Measurements from ENCODE around the gene SHC2.

SHC2 gene

GRCh38 chr19:460877-461720, at the start of gene SHC2:
Gene SHC2 (minus strand): TSS chr19:461033. CDS start chr19:460996, 37 bp downstream.
- TF ChIP-seq CTCF (IDR thresholded peaks at IDR 0.05; ENCODE audit: extremely low read depth, insufficient read depth, missing control alignments), result no peak
- DNase-seq (ENCODE audit: low spot score), result no peak
- in situ Hi-C loops (cut with MboI; ENCODE audit: low pct_unique_long_range_greater_than_20kb, low sequenced_read_pairs, unreplicated experiment), result no loop called here

GRCh38 chr19:508204-509150, 47.6 kb upstream of the SHC2 start:
- in situ Hi-C loops (cut with MboI; ENCODE audit: low pct_unique_long_range_greater_than_20kb, low sequenced_read_pairs, unreplicated experiment), result no loop called here
- TF ChIP-seq CTCF (IDR thresholded peaks at IDR 0.05; ENCODE audit: extremely low read depth, insufficient read depth, missing control alignments), result no peak
- DNase-seq (ENCODE audit: low spot score), result no peak

GRCh38 chr19:507286-508203, 46.7 kb upstream of the SHC2 start, which contains the start of gene TPGS1:
Gene TPGS1 (plus strand): TSS chr19:507497. CDS start chr19:507507, 10 bp downstream.
- in situ Hi-C loops (cut with MboI; ENCODE audit: low pct_unique_long_range_greater_than_20kb, low sequenced_read_pairs, unreplicated experiment), result no loop called here
- no peak for TF ChIP-seq CTCF (IDR thresholded peaks at IDR 0.05; ENCODE audit: extremely low read depth, insufficient read depth, missing control alignments)
- peak; percentile 89 for DNase-seq (ENCODE audit: low spot score)

- peak; percentile 93 for TF ChIP-seq CTCF (IDR thresholded peaks at IDR 0.05; ENCODE audit: extremely low read depth, insufficient read depth, missing control alignments)
- peak; percentile 99 for DNase-seq (ENCODE audit: low spot score)
- in situ Hi-C loops (cut with MboI; ENCODE audit: low pct_unique_long_range_greater_than_20kb, low sequenced_read_pairs, unreplicated experiment), result no loop called here
These were observed 45.8 kb upstream of the SHC2 start for GRCh38 chr19:506404-507285.

- no peak for TF ChIP-seq CTCF (IDR thresholded peaks at IDR 0.05; ENCODE audit: extremely low read depth, insufficient read depth, missing control alignments)
- no peak for DNase-seq (ENCODE audit: low spot score)
- in situ Hi-C loops (cut with MboI; ENCODE audit: low pct_unique_long_range_greater_than_20kb, low sequenced_read_pairs, unreplicated experiment), result no loop called here
These were observed 43.8 kb upstream of the SHC2 start for GRCh38 chr19:504616-505015.

Measured in GM13977 (cell line).